Measurements from ENCODE around the gene ACP3.

- TF ChIP-seq REST (IDR thresholded peaks at IDR 0.05; ENCODE audit: low read depth) = no peak
- no peak for TF ChIP-seq MAX (IDR thresholded peaks at IDR 0.05)
- no peak for TF ChIP-seq EGR1 (IDR thresholded peaks at IDR 0.05)
- TF ChIP-seq FOXM1 (IDR thresholded peaks at IDR 0.05; ENCODE audit: borderline replicate concordance, low read depth) = no peak
- TF ChIP-seq NFIC (IDR thresholded peaks at IDR 0.05) = peak; percentile 82
- TF ChIP-seq TEAD4 (IDR thresholded peaks at IDR 0.05) = peak; percentile 82
- TF ChIP-seq RAD21 (IDR thresholded peaks at IDR 0.05; ENCODE audit: low read depth) = no peak
- no peak for TF ChIP-seq ZBTB7A (IDR thresholded peaks at IDR 0.05; ENCODE audit: low read depth)
- TF ChIP-seq EP300 (IDR thresholded peaks at IDR 0.05; ENCODE audit: borderline replicate concordance) = peak; percentile 40; the same call in 1 of the 2 replicates
- no peak for TF ChIP-seq TAF1 (IDR thresholded peaks at IDR 0.05; ENCODE audit: low read depth)
- TF ChIP-seq CREB1 (IDR thresholded peaks at IDR 0.05; ENCODE audit: low read depth) = no peak
- TF ChIP-seq CEBPB (IDR thresholded peaks at IDR 0.05) = peak; percentile 63; the same call in 1 of the 2 replicates
- TF ChIP-seq USF1 (IDR thresholded peaks at IDR 0.05) = no peak
These were observed 29.9 kb downstream of the ACP3 start for GRCh38 chr3:132346841-132347736.

All from Ishikawa (cell line).